Activated T-cell treated with anti-CD3 and anti-CD28 coated beads, Interleukin-2, amount 50 U/mL, for 4 hours (primary cell): ENCODE data around the gene SEC14L6. TPM values are rescaled to one million over a fixed set of nuclear protein-coding genes. Genes with fewer than 3 reads are reported as not detected.
A peak's percentile ranks its signal among the peaks of the same experiment; 100 is the strongest.
"Not testable (repeated sequence)": the region's sequence is repeated elsewhere in the genome, so short reads cannot be mapped to it uniquely, and the experiment has no call there.

Experiments used
- ATAC-seq, 2 donors: fragments of 200-7000 bp; cut with Tn5 transposase; one replicate each; pipeline ENCODE4 v1.10.0; 2021
- DNase-seq: peaks from one replicate; pipeline ENCODE4 v3.0.0-alpha.2; 2020
- H3K27me3 Mint-ChIP-seq: one replicate; pipeline ENCODE4 v1.8.0; 2021; ENCODE audit warnings: low read depth, mixed read lengths
- H3K36me3 Mint-ChIP-seq: one replicate; pipeline ENCODE4 v1.8.0; 2022; ENCODE audit warnings: mixed read lengths; ENCODE audit not compliant: insufficient read depth
- H3K4me1 Mint-ChIP-seq: one replicate; pipeline ENCODE4 v1.8.0; 2021; ENCODE audit warnings: low read depth, mixed read lengths
- H3K4me3 Mint-ChIP-seq: one replicate; pipeline ENCODE4 v1.8.0; 2021; ENCODE audit warnings: mild to moderate bottlenecking, moderate library complexity, mixed read lengths
- H3K9me3 Mint-ChIP-seq: one replicate; pipeline ENCODE4 v1.8.0; 2021; ENCODE audit warnings: mixed read lengths
- total RNA-seq, 3 donors: library from RNA; stranded (reverse); gene quantifications; one replicate each; pipeline ENCODE4 v1.2.1, GENCODE V29; 2021

Gene SEC14L6
- total RNA-seq, 3 donors from 2014 or later: not detected

GRCh38 chr22:30573594-30574094, 27.1 kb upstream of the SEC14L6 start:
- H3K27me3 Mint-ChIP-seq: peaks cover under 1% of the 10 kb centered on the region
- no peak for ATAC-seq
- peaks cover 21% of the 10 kb centered on the region for H3K36me3 Mint-ChIP-seq
- H3K9me3 Mint-ChIP-seq: no peaks in the 10 kb centered on the region
- H3K4me3 Mint-ChIP-seq: no peak overlapping the region
- peaks cover 4% of the 10 kb centered on the region for H3K4me1 Mint-ChIP-seq
- no peak for DNase-seq

DNA sequence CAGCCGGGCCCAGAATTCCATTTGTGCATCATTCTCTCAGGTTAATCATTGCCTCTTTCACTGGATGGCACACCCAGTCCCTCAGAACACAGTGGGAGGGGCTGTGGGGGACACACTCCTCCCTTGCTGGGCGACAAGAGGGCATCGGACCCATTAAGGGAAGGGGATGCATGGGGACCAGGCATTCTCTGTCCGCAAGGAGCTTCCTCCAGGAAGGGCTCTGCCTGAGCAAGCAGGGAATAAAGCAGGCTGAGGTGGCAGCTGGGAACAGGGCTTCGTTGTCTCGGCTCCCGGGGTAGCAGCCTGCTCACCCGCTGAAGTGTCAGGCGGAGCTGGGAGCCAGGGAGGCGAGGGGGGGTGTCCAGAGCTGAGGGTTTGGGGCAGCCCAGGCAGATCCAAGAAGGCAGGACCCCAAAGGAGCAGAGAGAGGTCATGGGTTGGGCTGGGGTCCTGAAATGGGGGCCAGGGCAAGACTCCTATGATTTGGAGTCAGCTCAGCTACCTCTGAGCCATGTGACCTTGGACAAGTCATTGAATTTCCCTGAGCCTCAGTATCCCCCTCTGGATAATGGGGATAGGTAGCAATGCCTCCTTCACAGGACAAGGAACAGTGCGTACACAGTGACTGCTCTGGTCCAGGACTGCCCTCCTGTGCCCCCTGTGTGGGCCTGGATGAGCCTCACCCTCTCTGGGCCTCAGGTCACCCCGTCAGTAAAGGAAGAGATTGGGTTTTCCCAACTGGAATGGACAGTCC, 26.5 kb upstream of the SEC14L6 start:
- ATAC-seq (no peak), DNase-seq (no peak)
- Mint-ChIP-seq H3K4me1 (peaks cover 4% of the 10 kb centered on the region), H3K36me3 (peaks cover 21% of the 10 kb centered on the region), H3K9me3 (no peaks in the 10 kb centered on the region), H3K4me3 (no peak overlapping the region), H3K27me3 (peaks cover 5% of the 10 kb centered on the region)

GRCh38 chr22:30572210-30572609, 25.7 kb upstream of the SEC14L6 start:
- Mint-ChIP-seq H3K4me3 (no peak overlapping the region), H3K27me3 (peaks cover 5% of the 10 kb centered on the region), H3K36me3 (peaks cover 15% of the 10 kb centered on the region), H3K4me1 (peaks cover 4% of the 10 kb centered on the region), H3K9me3 (no peaks in the 10 kb centered on the region)
- no peak for ATAC-seq
- DNase-seq: no peak

DNA sequence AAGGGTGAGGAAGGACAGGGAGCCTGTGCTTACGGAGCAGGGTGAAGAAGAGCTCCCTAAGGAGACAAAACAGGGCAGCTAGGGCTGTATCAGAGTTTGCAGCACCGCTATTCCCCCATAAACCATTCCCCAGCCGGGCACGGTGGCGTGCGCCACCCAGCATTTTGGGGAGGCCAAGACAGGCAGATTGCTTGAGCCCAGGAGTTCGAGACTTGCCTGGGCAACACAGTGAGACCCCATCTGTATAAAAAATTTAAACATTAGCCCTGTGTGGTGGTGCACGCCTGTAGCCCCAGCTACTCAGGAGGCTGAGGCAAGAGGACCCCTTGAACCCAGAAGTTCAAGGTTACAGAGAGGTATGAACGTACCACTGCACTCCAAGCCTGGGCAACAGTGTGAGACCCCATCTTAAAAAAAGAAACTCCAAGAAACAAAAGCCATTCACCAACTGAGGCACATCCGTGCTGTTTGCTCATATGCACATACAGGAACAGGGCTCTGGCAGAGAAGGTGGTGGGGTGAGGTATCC, 23.2 kb upstream of the SEC14L6 start:
- Mint-ChIP-seq H3K4me3 (no peak overlapping the region), H3K4me1 (no peaks in the 10 kb centered on the region)
- no peak for ATAC-seq

GRCh38 chr22:30568137-30568805, 21.7 kb upstream of the SEC14L6 start:
- DNase-seq (no peak), ATAC-seq (no peak)
- Mint-ChIP-seq H3K4me3 (no peak overlapping the region), H3K36me3 (no peaks in the 10 kb centered on the region), H3K27me3 (peaks cover 6% of the 10 kb centered on the region), H3K4me1 (no peaks in the 10 kb centered on the region), H3K9me3 (no peaks in the 10 kb centered on the region)

More for the DNA sequence above, 23.2 kb upstream of the SEC14L6 start:
- H3K36me3 Mint-ChIP-seq: no peaks in the 10 kb centered on the region
- H3K9me3 Mint-ChIP-seq: no peaks in the 10 kb centered on the region
- DNase-seq: no peak
- peaks cover 5% of the 10 kb centered on the region for H3K27me3 Mint-ChIP-seq

GRCh38 chr22:30567277-30567676, 20.7 kb upstream of the SEC14L6 start:
- not testable (repeated sequence) for DNase-seq, H3K36me3 Mint-ChIP-seq, H3K4me3 Mint-ChIP-seq, ATAC-seq, H3K27me3 Mint-ChIP-seq, H3K9me3 Mint-ChIP-seq, H3K4me1 Mint-ChIP-seq

DNA sequence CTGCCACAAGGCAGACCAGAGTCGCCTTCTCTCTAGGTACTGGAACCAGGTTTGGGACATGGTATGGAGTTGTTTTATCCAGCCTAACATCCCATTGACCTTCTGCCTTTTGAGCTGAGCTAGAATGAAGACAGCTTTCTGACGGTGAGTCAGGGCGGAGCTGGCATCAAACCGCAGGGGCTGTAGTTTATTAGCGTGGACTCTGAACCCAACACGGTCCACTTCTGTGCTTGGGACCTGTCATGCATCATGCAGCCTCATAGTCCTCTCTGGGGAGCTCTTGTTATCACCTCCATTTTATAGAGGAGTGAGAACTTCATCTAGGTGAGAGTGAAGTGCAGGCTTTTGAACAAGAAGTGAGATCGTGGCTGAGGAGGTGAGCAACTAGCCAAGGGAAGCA, 19.6 kb upstream of the SEC14L6 start:
- Mint-ChIP-seq H3K9me3 (no peaks in the 10 kb centered on the region), H3K4me3 (no peak overlapping the region), H3K27me3 (peaks cover 7% of the 10 kb centered on the region), H3K4me1 (no peaks in the 10 kb centered on the region), H3K36me3 (no peaks in the 10 kb centered on the region)
- DNase-seq: no peak
- no peak for ATAC-seq

DNA sequence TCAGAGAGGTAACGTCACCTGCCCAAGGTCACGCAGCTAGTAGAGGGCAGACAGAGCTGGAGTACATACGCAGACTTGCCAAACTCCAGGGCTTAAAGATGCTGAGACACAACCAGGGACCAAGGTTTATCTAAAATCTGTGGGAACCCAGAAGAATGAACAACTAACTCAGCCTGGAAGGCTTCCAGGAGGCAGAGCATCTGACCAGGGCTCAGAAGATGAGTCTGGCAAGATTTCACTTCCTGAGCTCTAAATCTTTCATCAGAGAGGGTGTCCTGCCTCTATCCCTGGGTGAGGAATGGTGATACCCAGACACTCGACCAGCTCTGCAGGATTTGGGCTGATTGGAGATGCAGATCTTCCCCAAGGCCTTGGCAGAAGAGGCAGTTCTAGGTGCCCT, 18.8 kb upstream of the SEC14L6 start:
- peaks cover 9% of the 10 kb centered on the region for H3K27me3 Mint-ChIP-seq
- no peaks in the 10 kb centered on the region for H3K36me3 Mint-ChIP-seq
- no peak for ATAC-seq
- H3K4me3 Mint-ChIP-seq: no peak overlapping the region
- H3K9me3 Mint-ChIP-seq: no peaks in the 10 kb centered on the region
- no peaks in the 10 kb centered on the region for H3K4me1 Mint-ChIP-seq
- no peak for DNase-seq

DNA sequence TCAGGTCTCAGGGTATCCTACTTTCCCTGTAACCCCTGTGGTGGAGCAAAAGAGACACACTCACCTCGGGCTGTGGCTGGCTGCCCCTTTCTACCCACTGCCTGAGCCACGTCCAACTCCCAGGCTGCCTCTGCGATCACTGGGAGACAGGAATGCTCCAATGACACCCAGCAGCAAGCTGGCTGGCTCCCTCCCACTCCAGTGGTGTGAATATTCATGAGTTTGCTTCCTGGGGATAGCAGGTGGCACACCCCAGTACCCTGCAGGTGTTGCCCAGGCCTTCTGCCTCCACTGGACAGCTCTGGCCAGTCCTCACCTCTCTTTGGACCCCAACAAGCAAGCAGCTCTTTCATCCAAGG, 18.2 kb upstream of the SEC14L6 start:
- no peak overlapping the region for H3K4me3 Mint-ChIP-seq

DNA sequence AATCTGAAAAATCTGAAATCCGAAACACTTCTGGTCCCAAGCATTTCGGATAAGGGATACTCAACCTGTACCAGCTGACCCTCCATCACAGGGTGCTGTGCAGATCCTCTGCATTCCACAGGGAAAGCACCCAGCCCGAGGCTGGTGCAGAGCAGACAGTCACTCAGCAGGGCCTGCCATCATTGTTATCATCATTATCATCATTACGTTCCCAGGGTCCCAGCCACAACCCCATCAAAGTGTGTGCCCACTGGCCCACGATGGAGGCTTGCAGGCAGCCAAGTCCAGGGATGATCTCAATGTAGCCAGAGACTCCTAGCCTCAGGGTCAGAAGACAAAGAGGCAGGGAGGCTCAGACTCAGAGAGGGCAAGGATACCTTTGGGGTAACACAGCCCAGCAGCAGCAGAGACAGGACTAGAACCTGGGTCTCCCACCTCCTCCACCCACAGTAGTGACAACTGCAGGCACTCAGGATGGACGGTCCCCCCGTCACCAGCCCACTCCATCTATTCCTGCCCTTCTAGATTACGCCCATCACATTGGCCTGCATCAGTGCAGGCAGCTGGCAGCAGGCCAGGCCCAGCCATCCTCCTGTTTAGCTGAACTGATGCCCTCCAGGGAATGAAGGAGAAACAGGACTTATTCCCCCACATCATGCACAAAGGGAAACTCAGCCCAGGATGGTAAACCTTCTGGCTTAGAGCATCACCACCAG, 17.7 kb upstream of the SEC14L6 start:
- DNase-seq (no peak), ATAC-seq (no peak)
- no peaks in the 10 kb centered on the region for H3K36me3 Mint-ChIP-seq
- no peaks in the 10 kb centered on the region for H3K9me3 Mint-ChIP-seq
- H3K4me1 Mint-ChIP-seq: no peaks in the 10 kb centered on the region
- no peak overlapping the region for H3K4me3 Mint-ChIP-seq
- peaks cover 9% of the 10 kb centered on the region for H3K27me3 Mint-ChIP-seq

More for the DNA sequence above, 18.2 kb upstream of the SEC14L6 start:
- Mint-ChIP-seq H3K27me3 (peaks cover 9% of the 10 kb centered on the region), H3K36me3 (no peaks in the 10 kb centered on the region), H3K4me1 (no peaks in the 10 kb centered on the region), H3K9me3 (no peaks in the 10 kb centered on the region)
- ATAC-seq (no peak), DNase-seq (no peak)

DNA sequence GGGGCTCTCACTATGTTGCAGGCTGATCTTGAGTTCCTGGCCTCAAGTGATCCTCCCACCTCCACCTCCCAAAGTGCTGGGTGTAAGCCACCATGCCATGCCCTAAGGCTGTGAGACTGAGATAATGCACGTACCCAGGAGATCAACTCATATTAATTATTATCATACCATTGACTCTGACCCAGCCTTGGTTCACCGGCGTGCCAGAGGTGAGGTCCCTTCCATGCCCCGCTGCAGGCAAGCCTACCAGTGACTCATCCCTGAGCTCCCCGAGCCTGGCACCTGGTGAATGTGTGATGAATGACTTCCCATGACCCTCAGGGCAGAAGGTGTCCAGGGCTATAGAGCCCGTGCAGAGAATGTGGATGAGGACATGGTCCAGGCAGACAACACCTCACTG, 15.8 kb upstream of the SEC14L6 start:
- peaks cover 4% of the 10 kb centered on the region for H3K27me3 Mint-ChIP-seq
- no peak overlapping the region for H3K4me3 Mint-ChIP-seq
- DNase-seq: no peak
- H3K9me3 Mint-ChIP-seq: no peaks in the 10 kb centered on the region
- H3K36me3 Mint-ChIP-seq: no peaks in the 10 kb centered on the region
- no peaks in the 10 kb centered on the region for H3K4me1 Mint-ChIP-seq
- no peak for ATAC-seq

DNA sequence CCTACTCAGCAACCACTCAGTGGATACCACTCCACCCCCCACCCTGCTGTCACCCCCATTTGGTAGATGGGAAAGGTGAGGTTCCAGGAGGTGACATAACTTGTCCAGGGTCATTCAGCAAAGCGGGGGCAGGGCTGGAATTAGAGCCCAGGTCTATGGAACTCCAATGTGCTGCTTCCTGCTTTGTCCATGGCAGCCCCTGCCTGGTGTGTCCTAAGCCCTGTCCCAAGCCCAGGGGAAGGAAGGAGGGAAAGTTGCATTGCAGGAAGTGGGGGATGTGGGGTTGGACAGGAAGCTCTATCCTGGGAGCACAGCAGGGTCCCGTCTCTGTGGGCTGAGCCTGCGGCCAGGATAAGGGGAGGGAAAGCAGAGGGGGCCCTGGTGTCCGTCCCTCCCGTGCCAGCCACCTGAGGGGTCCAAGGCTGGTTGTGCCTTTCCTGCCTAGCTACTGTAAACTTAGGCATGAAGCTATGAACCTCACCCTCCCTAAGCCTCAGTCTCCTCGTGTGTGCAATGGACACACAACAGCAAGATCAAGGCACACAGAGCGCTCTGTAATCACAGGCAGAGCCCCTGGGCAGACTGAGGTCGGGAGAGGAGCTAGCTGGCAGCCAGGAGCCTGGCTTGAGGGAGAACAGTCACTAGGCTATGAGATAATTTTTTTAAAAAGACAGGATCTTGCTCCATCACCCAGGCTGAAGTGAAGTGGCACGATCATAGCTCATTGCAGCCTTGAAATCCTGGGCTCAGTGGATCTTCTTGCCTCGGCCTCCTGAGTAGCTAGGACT, 15.1 kb upstream of the SEC14L6 start:
- H3K9me3 Mint-ChIP-seq: no peaks in the 10 kb centered on the region
- no peaks in the 10 kb centered on the region for H3K36me3 Mint-ChIP-seq
- ATAC-seq (no peak), DNase-seq (no peak)
- no peaks in the 10 kb centered on the region for H3K4me1 Mint-ChIP-seq
- H3K27me3 Mint-ChIP-seq: peaks cover 4% of the 10 kb centered on the region
- no peak overlapping the region for H3K4me3 Mint-ChIP-seq

GRCh38 chr22:30560643-30561202, 14.2 kb upstream of the SEC14L6 start:
- not testable (repeated sequence) for H3K4me1 Mint-ChIP-seq, H3K9me3 Mint-ChIP-seq, DNase-seq, H3K27me3 Mint-ChIP-seq, H3K36me3 Mint-ChIP-seq, H3K4me3 Mint-ChIP-seq
- peak; percentile 54 to 63 for ATAC-seq

DNA sequence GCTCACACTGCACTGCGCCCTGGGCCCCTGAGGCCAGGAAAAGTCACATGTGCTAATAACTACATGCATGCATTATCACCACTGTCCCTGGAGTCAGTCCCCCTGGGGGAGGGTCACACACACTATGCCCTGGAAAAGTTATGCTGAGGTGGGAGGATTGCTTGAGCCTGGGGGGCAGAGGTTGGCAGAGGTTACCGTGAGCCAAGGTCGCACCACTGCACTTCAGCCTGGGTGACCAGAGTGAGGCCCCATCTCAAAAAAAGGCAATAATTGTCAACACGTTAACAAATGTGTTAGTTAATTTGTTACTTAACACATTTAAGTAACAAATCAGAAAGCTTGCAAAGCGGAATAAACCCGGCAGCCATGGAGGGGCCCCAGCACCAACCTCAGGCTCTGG, 13.3 kb upstream of the SEC14L6 start:
- H3K27me3 Mint-ChIP-seq: peaks cover 4% of the 10 kb centered on the region
- H3K4me1 Mint-ChIP-seq: no peaks in the 10 kb centered on the region
- H3K4me3 Mint-ChIP-seq: no peak overlapping the region
- H3K9me3 Mint-ChIP-seq: no peaks in the 10 kb centered on the region
- ATAC-seq (no peak), DNase-seq (no peak)
- H3K36me3 Mint-ChIP-seq: peaks cover 4% of the 10 kb centered on the region
